MG63 (cell line): ENCODE measurements around the gene MAX. TPM values are rescaled to one million over a fixed set of nuclear protein-coding genes. Genes with fewer than 3 reads are reported as not detected.

Source experiments
- DNase-seq: peaks from one replicate; pipeline ENCODE4 v3.0.0-alpha.2; 2020
- H3K27me3 ChIP-seq: fragments of 250-450 bp; sonication (Bioruptor Pico); 2 replicates; pipeline ENCODE4 v1.5.1; 2020; ENCODE audit warnings: mild to moderate bottlenecking, moderate library complexity
- H3K36me3 ChIP-seq: fragments of 250-450 bp; sonication (Bioruptor Pico); 2 replicates; pipeline ENCODE4 v1.5.1; 2020; ENCODE audit warnings: mild to moderate bottlenecking, moderate library complexity
- H3K4me3 ChIP-seq: fragments of 250-450 bp; sonication (Bioruptor Pico); 2 replicates; pipeline ENCODE4 v1.5.1; 2020; ENCODE audit warnings: mild to moderate bottlenecking, moderate library complexity
- H3K9me3 ChIP-seq: fragments of 250-450 bp; sonication (Bioruptor Pico); 2 replicates; pipeline ENCODE4 v1.5.1; 2020; ENCODE audit warnings: mild to moderate bottlenecking, moderate library complexity
- total RNA-seq: library from RNA; depleted of rRNA; stranded (reverse); fragments of >200 nt; shearing (Covaris generic); gene quantifications from 2 replicates; pipeline ENCODE4 v1.2.3, GENCODE V29; 2014; ENCODE audit warnings: low replicate concordance; rRNA removed

The MAX gene
- 26.6 and 30.8 TPM in 2 replicates for total RNA-seq

GRCh38 chr14:65102441-65103149 lies at the start of gene MAX:
TSS of gene MAX (minus strand) at chr14:65102517. CDS start at chr14:65102339, 178 bp downstream.
- DNase-seq, result peak; percentile 96
- Histone ChIP-seq H3K27me3 (no peaks in the 10 kb centered on the region), H3K9me3 (no peaks in the 10 kb centered on the region), H3K36me3 (peaks cover 13% of the 10 kb centered on the region), H3K4me3 (peak within 1 kb of the TSS; percentile 79)

GRCh38 chr14:65151609-65151956 lies 49.3 kb upstream of the MAX start:
- no peaks in the 10 kb centered on the region for H3K27me3 ChIP-seq
- no peaks in the 10 kb centered on the region for H3K9me3 ChIP-seq
- H3K4me3 ChIP-seq, result no peak overlapping the region
- no peaks in the 10 kb centered on the region for H3K36me3 ChIP-seq
- no peak for DNase-seq

GRCh38 chr14:65150898-65151608 lies 48.7 kb upstream of the MAX start:
- no peak for DNase-seq
- Histone ChIP-seq H3K36me3 (no peaks in the 10 kb centered on the region), H3K9me3 (no peaks in the 10 kb centered on the region), H3K27me3 (no peaks in the 10 kb centered on the region), H3K4me3 (no peak overlapping the region)

DNA sequence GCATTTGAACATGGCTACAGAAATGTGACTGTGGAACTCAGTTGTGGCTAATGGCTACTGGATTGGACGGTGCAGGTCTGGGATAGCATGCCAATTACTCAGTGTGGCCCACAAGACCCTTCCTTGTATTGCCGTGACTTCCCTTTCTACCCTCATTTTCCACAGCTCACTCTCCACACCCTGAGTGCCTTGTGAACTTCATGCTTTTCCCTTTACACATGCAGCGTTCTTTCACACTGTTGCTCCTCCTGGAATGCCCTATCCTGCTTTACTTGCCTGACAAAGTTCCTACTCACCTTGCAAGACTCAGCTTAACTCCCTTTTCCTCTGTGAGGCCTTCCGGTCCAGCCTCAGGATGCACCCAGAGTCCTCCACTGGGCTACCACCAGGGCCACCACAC lies 46.8 kb upstream of the MAX start:
- Histone ChIP-seq H3K36me3 (no peaks in the 10 kb centered on the region), H3K4me3 (no peak overlapping the region), H3K27me3 (no peaks in the 10 kb centered on the region), H3K9me3 (no peaks in the 10 kb centered on the region)
- DNase-seq, result no peak

DNA sequence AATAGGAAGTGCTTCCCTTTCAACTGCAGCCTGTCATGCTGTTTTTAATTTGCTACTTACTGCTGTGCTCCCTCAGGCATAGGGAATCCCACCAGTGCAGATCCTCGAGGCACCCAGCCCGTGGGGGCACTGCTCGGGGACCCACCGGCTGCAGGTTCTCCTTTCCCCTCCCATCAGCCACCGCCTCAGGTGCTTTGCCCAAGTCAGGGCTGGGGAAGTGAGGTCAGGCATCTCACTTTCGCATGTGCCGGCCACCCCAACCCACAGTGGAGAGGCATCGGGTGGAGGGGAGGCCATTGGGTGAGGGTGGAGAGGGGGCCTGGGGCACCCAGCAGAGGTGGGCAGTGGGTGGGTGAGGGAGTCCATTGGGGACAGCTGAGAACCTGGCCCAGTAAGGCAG lies 41.9 kb upstream of the MAX start:
- Histone ChIP-seq H3K27me3 (no peaks in the 10 kb centered on the region), H3K4me3 (no peak overlapping the region), H3K36me3 (no peaks in the 10 kb centered on the region), H3K9me3 (no peaks in the 10 kb centered on the region)
- DNase-seq, result no peak

DNA sequence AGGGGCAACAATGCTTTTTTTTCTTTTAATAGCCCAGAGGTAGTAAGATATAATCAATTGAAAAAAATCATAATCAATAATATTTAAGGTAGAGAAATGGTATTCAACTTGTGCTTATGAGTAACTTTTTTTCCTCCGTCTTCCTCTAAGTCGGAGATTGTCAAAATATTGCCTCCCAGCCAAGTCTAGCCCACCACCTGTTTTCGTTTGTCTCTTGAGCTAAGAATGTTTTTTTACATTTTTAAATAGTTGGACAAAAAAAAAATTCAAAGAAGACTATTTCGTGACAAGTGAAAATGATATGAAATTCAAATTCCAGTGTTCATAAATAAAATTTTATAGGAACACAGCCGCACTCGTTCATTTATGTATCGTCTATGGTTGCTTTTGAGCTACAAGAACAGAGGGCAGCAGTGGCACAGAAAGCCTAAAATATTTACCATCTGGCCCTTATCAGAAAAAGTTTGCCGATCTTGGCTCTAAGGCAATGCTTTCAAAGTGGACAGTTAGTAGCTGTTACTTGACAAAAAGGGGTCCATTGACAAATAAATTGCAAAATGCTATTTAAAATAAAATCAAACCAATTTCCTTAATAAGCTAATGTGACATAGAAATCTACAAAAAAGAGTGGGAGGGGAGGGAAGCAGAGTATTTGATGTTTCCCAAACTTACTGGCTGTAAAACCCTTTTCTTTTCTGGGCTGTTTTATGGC lies 40.8 kb upstream of the MAX start:
- no peak overlapping the region for H3K4me3 ChIP-seq
- no peaks in the 10 kb centered on the region for H3K27me3 ChIP-seq
- no peak for DNase-seq
- no peaks in the 10 kb centered on the region for H3K36me3 ChIP-seq
- no peaks in the 10 kb centered on the region for H3K9me3 ChIP-seq

DNA sequence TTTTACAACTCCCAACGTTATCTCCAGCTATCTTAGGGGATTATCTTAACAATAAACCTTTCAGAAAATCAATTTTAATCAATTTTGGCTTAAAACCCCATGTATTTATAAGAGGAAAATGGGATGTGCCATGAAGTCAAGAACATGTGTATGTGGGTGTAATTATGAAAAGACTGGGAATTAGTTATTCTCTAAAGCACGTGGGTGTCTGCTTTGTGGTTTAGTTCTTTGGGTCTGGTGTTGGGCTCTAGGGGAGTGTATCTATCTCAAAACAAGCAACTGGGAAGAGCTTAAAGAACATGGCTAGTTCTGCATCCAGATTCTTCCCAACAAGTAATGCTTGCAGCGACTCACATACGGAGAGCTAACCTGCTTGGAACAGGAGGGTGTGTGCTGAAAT lies 40.1 kb upstream of the MAX start:
- no peaks in the 10 kb centered on the region for H3K36me3 ChIP-seq
- no peak overlapping the region for H3K4me3 ChIP-seq
- no peaks in the 10 kb centered on the region for H3K9me3 ChIP-seq
- no peak for DNase-seq
- no peaks in the 10 kb centered on the region for H3K27me3 ChIP-seq

DNA sequence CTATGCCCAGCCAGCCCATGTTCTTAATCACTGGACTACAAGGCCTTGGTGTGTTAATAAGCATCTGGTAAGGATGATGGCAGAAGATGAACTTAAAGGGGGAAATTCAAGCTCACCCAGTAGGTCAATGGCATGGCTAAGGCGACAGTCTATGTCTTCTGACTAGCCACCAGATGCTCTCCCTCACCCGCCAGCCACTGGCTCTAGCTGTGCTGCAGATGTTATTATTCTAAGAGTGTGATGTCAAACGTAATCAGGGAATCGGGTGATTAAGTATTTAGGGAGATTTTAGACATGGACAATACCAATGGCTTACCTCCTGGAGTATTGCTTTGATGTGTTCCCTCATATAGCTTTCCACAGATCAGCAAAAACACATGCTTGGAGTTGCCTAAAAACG lies 39.2 kb upstream of the MAX start:
- Histone ChIP-seq H3K36me3 (no peaks in the 10 kb centered on the region), H3K4me3 (no peak overlapping the region), H3K27me3 (no peaks in the 10 kb centered on the region), H3K9me3 (no peaks in the 10 kb centered on the region)
- DNase-seq, result no peak

GRCh38 chr14:65137648-65138307 lies 35.5 kb upstream of the MAX start:
- DNase-seq, result peak; percentile 54
- Histone ChIP-seq H3K36me3 (no peaks in the 10 kb centered on the region), H3K4me3 (no peak overlapping the region), H3K9me3 (no peaks in the 10 kb centered on the region), H3K27me3 (no peaks in the 10 kb centered on the region)

DNA sequence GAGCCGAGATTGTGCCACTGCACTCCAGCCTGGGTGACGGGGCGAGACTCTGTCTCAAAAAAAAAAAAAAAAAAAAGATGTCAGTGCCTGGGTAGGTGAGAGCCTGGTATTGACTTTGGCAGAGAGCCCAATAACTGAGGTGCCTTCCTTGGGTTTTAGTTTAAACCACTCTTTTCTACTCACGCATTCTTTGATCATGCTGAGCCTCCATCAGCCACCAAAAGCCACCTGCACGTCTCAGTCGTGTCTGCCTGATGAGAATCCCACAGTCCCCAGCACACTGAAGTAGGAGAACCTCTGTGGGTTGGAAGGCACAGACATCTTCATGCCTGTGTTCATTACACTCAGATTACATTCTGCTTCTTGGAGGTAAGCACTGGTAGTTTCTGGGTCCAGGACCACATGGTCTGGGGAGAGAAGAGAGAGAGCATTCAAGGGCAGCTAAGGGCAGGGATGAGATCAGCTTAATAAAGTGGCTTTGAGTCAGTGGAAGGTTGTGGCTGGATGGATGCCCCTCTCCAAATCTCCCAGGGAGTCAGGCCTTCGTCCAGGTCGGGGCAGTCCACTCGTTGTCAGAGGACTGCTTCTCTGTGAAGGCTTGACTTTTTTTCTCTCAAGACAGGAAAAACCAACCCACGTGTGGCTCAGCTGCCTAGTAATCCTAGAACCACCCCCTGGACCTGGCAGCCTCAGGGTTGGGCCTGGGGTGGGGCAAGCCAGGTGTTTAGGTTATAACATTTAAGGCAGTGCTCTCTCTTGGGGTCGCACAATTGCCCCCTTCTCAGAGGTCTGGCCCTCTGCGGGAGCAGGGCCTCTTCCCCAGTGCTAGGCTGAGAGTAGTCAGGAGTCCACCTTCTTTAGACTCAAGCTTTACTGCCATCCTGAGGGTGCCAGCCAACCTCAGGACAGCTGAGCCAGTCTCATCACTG lies 32.6 kb upstream of the MAX start:
- no peaks in the 10 kb centered on the region for H3K27me3 ChIP-seq
- H3K4me3 ChIP-seq, result no peak overlapping the region
- H3K9me3 ChIP-seq, result no peaks in the 10 kb centered on the region
- DNase-seq, result peak; percentile 51
- H3K36me3 ChIP-seq, result no peaks in the 10 kb centered on the region

DNA sequence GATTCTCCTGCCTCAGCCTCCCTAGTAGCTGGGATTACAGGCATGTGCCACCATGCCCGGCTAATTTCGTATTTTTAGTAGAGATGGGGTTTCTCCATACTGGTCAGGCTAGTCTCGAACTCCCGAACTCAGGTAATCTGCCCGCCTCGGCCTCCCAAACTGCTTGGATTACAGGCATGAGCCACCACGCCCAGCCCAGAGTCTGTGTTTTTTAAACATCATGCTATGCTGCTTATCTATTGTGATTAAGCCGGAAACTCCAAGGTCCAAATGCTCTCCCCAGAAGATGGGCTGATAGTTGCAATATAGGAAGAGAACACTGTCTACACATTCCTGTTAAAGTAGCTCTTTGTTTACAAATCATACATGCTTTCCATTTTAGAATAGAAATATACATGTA lies 30.5 kb upstream of the MAX start:
- no peaks in the 10 kb centered on the region for H3K27me3 ChIP-seq
- no peak for DNase-seq
- no peaks in the 10 kb centered on the region for H3K36me3 ChIP-seq
- H3K4me3 ChIP-seq, result no peak overlapping the region
- H3K9me3 ChIP-seq, result no peaks in the 10 kb centered on the region

DNA sequence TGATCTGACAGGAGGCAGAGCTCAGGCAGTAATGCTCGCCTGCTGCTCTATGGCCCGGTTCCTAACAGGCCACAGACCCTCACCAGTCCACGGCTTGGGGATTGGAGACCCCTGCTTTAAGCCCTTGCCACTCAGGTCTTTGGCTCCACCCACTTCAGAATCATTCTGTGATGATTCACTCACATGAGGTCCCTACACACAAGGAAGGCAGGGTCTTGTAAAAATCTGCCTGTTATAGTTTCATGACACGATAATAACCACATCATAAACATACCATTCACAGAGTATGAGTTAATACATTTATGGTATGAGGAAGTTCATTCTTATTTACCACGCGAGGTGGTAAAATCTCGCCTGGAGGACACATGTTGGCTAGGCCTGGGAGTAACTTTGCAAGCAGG lies 29.0 kb upstream of the MAX start:
- Histone ChIP-seq H3K27me3 (no peaks in the 10 kb centered on the region), H3K9me3 (no peaks in the 10 kb centered on the region), H3K4me3 (no peak overlapping the region), H3K36me3 (no peaks in the 10 kb centered on the region)
- DNase-seq, result peak; percentile 15

DNA sequence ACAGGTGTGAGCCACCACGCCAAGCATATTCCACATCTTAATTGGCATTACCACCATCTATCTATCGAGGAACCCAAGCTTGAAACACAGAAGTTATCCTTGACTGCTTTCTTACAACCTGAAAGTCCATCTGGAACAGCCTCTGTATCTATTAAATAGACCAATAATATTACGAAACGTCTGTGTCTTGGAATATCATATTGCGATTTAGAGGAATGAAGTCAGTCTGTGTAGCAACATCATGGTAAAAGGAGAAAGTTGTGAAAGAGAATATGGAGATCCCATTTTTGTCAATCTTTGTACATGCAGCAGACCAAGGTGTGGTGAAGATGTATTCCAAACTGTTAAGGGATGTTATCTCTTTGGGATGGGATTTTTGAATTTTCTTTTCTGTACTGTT lies 25.8 kb upstream of the MAX start:
- no peaks in the 10 kb centered on the region for H3K9me3 ChIP-seq
- H3K27me3 ChIP-seq, result no peaks in the 10 kb centered on the region
- H3K36me3 ChIP-seq, result no peaks in the 10 kb centered on the region
- H3K4me3 ChIP-seq, result no peak overlapping the region
- no peak for DNase-seq

GRCh38 chr14:65117769-65118745 lies 15.7 kb upstream of the MAX start:
- Histone ChIP-seq H3K9me3 (no peaks in the 10 kb centered on the region), H3K4me3 (no peak overlapping the region), H3K27me3 (no peaks in the 10 kb centered on the region), H3K36me3 (no peaks in the 10 kb centered on the region)
- DNase-seq, result no peak

DNA sequence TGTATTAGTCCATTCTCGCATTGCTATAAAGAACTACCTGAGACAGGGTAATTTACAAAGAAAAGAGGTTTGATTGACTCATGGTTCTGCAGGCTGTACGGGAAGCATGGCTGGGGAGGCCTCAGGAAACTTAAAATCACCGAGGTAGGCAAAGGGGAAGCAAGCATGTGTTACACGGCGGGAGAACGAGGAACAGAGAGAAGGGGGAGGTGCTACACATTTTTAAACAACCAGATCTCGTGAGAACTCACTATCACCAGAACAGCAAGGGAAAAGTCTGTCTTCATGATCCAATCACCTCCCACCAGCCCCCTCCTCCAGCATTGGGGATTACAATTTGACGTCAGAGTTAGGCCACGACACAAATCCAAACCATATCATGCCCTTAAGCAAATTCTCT lies 13.3 kb upstream of the MAX start:
- H3K4me3 ChIP-seq, result no peak overlapping the region
- DNase-seq, result no peak
- no peaks in the 10 kb centered on the region for H3K36me3 ChIP-seq
- no peaks in the 10 kb centered on the region for H3K9me3 ChIP-seq
- H3K27me3 ChIP-seq, result no peaks in the 10 kb centered on the region
